ENCODE measurements around the gene PFDN4.

DNA sequence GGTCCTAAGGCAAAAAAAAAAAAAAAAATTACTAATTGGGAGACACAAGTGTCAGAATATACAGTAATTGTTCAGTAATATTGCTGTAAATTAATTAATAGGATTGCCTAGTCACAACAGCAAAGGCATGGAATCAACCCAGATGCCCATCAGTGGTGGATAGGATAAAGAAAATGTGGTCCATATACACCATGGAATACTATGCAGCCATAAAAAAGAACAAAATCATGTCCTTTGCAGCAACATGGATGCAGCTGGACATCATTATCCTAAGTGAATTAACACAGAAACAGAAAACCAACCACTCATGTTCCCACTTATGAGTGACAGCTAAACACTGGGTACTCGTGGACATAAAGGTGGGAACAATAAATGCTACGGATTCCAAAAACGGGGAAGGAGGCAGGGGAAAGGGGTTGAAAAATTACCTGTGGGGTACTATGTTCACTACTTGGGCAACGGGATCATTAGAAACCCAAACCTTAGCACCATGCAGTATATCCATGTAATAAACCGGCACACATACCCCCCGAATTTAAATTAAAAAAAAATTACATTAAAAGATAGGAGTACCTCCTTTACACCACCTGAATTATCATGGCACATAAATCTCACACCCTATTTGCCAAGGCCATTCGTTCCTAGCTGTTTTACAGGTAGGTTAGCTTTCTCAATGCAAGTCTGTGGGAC lies 689 bp upstream of the PFDN4 start:
- TF ChIP-seq EP300 (IDR thresholded peaks at IDR 0.05) (no peak), POLR2A (IDR thresholded peaks at IDR 0.05; ENCODE audit: low read length) (no peak), CTCF (IDR thresholded peaks at IDR 0.05) (no peak)

Measured in A549 (cell line).